Kidney epithelial cell (primary cell): ENCODE results near the gene PACSIN2. TPM values are rescaled to one million over a fixed set of nuclear protein-coding genes. Genes with fewer than 3 reads are reported as not detected.
"Not testable (repeated sequence)": the region's sequence is repeated elsewhere in the genome, so short reads cannot be mapped to it uniquely, and the experiment has no call there.

Experiments used
- DNase-seq: peaks from one replicate; pipeline ENCODE4 v3.0.0-alpha.2; 2010; ENCODE audit warnings: low read depth
- H3K27me3 ChIP-seq: 2 replicates; pipeline ENCODE4 v1.6.0; 2011; ENCODE audit warnings: low read length; ENCODE audit not compliant: control insufficient read depth, insufficient read depth
- H3K36me3 ChIP-seq: 2 replicates; pipeline ENCODE4 v1.5.1; 2011; ENCODE audit warnings: low read length; ENCODE audit not compliant: control insufficient read depth, insufficient read depth
- H3K4me3 ChIP-seq: 2 replicates; pipeline ENCODE4 v1.5.1; 2011; ENCODE audit warnings: low read depth, mild to moderate bottlenecking, control low read depth, low read length
- CTCF ChIP-seq: IDR thresholded peaks from 2 replicates; pipeline ENCODE4 v1.5.1; 2011; ENCODE audit warnings: mild to moderate bottlenecking, moderate library complexity, low read length, control low read depth, inconsistent platforms; ENCODE audit not compliant: insufficient read depth, poor library complexity, severe bottlenecking
- total RNA-seq: library from RNA; depleted of rRNA; stranded (reverse); fragments of >200 nt; gene quantifications from 2 replicates; pipeline ENCODE4 v1.2.3, GENCODE V29; 2015

PACSIN2 gene
- total RNA-seq, 1 donor from 2014 or later, result 62.9 TPM

- DNase-seq, result no peak
- Histone ChIP-seq H3K36me3 (no peaks in the 10 kb centered on the region), H3K27me3 (no peaks in the 10 kb centered on the region), H3K4me3 (no peak overlapping the region)
- TF ChIP-seq CTCF, result no peak
Measured at GRCh38 chr22:42926768-42927167, 88.2 kb downstream of the PACSIN2 start.

GRCh38 chr22:42926104-42926503 lies 88.8 kb downstream of the PACSIN2 start:
- DNase-seq, result no peak
- H3K4me3 ChIP-seq, result no peak overlapping the region
- H3K36me3 ChIP-seq, result no peaks in the 10 kb centered on the region
- no peak for TF ChIP-seq CTCF
- no peaks in the 10 kb centered on the region for H3K27me3 ChIP-seq

- DNase-seq, result no peak
- no peak overlapping the region for H3K4me3 ChIP-seq
- no peak for TF ChIP-seq CTCF
- H3K36me3 ChIP-seq, result no peaks in the 10 kb centered on the region
- no peaks in the 10 kb centered on the region for H3K27me3 ChIP-seq
Measured at GRCh38 chr22:42925598-42925997, 89.4 kb downstream of the PACSIN2 start.

GRCh38 chr22:42925031-42925430 lies 89.9 kb downstream of the PACSIN2 start:
- not testable (repeated sequence) for H3K4me3 ChIP-seq, DNase-seq, H3K36me3 ChIP-seq, H3K27me3 ChIP-seq

- no peaks in the 10 kb centered on the region for H3K36me3 ChIP-seq
- H3K27me3 ChIP-seq, result no peaks in the 10 kb centered on the region
- no peak overlapping the region for H3K4me3 ChIP-seq
- DNase-seq, result no peak
- TF ChIP-seq CTCF, result no peak
Measured at GRCh38 chr22:42924436-42924835, 90.5 kb downstream of the PACSIN2 start.

GRCh38 chr22:42922374-42923191 lies 92.4 kb downstream of the PACSIN2 start:
- TF ChIP-seq CTCF, result no peak
- H3K36me3 ChIP-seq, result no peaks in the 10 kb centered on the region
- DNase-seq, result no peak
- H3K4me3 ChIP-seq, result no peak overlapping the region
- no peaks in the 10 kb centered on the region for H3K27me3 ChIP-seq
